ENCODE results near the gene FARS2.

FARS2 gene

DNA sequence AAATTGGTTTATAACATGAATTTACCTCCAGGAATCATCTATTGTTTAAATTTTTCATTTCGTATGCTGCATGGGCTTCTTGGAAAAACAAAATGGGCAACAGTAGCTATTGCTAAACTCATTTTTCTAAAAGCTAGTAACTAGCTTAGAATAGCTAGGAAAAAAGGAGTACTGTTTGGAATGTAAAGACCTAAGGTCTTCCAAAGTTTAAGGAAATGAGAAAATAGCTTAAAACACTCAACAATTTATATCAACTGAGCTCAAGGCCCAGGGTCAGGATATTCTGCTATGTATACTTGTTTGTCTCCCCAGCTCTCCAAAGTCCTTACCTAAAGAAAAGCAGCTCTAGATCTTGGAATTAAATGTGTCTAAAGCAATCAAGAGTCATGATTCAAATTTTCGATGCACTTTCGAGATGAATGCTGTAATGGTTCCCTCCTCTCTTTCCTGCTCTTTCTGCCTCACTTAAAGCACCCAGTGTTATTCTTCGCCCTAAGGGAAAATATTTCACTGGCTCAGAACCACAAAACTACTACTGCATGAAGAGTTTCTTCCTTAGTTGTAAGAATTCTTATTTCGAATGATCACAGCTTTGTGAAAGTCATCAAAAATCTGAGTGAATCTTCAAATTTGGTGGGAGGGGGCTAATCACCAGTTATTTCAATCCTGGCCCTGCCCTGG lies 42.2 kb upstream of the FARS2 start:
- no peak overlapping the region for H3K4me3 ChIP-seq (ENCODE audit: low read depth, low read length)
- TF ChIP-seq, protein P1, sequence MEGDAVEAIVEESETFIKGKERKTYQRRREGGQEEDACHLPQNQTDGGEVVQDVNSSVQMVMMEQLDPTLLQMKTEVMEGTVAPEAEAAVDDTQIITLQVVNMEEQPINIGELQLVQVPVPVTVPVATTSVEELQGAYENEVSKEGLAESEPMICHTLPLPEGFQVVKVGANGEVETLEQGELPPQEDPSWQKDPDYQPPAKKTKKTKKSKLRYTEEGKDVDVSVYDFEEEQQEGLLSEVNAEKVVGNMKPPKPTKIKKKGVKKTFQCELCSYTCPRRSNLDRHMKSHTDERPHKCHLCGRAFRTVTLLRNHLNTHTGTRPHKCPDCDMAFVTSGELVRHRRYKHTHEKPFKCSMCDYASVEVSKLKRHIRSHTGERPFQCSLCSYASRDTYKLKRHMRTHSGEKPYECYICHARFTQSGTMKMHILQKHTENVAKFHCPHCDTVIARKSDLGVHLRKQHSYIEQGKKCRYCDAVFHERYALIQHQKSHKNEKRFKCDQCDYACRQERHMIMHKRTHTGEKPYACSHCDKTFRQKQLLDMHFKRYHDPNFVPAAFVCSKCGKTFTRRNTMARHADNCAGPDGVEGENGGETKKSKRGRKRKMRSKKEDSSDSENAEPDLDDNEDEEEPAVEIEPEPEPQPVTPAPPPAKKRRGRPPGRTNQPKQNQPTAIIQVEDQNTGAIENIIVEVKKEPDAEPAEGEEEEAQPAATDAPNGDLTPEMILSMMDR (IDR thresholded peaks at IDR 0.05; ENCODE audit: borderline replicate concordance, insufficient read depth, low read depth, low read length), result no peak

DNA sequence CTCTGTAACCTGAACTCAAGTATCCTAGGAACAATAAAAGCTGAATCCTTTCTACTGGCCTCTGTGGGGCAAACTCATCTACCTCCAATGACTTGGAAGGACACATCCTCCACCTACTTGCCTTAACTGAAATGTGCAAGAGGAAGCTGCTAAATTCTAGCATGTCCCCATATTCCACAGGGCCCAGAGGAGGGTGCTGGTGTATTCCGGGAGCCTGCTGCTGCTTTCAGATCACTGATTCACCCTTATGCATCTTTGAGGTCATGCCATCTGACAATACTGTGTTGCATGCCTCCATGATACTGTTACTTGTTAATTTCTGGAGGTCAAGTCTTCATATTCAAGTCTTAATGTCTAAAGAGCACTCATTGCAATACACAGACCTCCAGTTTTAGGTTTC lies 40.9 kb upstream of the FARS2 start:
- no peak overlapping the region for H3K4me3 ChIP-seq (ENCODE audit: low read depth, low read length)
- TF ChIP-seq, protein P1 (IDR thresholded peaks at IDR 0.05; ENCODE audit: borderline replicate concordance, insufficient read depth, low read depth, low read length), result no peak

DNA sequence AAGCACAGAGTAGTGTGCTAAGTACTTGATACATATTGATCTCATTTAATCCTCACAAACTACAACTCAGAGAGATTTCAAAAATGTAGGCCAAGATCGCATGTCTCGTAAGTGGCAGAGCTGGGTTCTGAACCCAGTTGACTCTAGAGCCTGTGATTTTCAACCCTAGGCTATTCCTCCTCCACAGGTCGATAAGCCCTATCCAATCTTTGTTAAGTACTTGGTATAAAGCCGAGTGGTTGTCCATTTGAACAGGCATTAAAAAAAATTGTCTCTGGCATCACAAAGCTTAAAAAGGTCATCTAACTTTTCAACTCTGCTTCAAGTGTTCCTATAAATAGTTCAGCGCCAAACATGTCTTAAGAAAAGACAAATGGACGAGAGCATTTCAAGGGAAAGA lies 38.0 kb upstream of the FARS2 start:
- H3K4me3 ChIP-seq (ENCODE audit: low read depth, low read length), result no peak overlapping the region
- TF ChIP-seq, protein P1 (IDR thresholded peaks at IDR 0.05; ENCODE audit: borderline replicate concordance, insufficient read depth, low read depth, low read length), result no peak

DNA sequence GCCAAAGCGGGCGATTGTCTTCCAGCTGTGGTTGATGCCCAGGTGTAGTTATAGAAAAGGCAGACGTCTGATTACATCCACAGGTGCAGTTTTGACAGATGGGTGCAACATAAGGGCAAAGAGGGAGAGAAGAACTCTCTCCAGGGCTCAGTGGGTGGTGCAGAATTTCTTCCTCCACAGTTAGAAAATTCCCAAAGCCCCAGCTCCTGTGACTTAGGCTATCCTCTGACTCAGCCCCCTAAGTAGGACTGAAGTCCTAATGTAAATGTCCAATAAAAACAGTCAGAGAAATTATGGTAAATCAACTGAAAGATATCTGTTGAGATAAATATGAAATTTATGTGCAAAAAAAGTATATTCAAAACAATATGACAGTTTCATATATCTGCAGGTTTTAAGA lies 32.0 kb upstream of the FARS2 start:
- TF ChIP-seq, protein P1 (IDR thresholded peaks at IDR 0.05; ENCODE audit: borderline replicate concordance, insufficient read depth, low read depth, low read length), result no peak
- H3K4me3 ChIP-seq (ENCODE audit: low read depth, low read length), result no peak overlapping the region

DNA sequence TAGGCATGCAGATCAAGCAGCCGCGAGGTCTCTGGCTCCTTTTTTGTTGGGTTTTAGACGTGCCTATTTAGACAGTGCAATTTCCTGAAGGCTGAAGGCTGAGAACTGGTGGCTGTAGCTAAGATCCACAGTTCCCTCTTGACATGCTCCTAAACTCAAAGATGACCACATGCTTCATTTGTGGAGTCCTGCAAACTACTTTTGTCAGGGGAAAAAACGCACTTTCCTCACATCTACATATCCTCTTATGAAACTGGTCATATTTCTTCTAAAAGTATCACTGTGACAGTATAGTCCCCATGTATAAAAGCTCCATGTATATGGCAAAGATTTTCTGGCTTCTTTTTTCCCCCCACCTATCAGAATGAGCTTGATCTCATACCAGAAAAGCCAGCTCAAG lies 31.2 kb upstream of the FARS2 start:
- H3K4me3 ChIP-seq (ENCODE audit: low read depth, low read length), result no peak overlapping the region
- TF ChIP-seq, protein P1 (IDR thresholded peaks at IDR 0.05; ENCODE audit: borderline replicate concordance, insufficient read depth, low read depth, low read length), result no peak

DNA sequence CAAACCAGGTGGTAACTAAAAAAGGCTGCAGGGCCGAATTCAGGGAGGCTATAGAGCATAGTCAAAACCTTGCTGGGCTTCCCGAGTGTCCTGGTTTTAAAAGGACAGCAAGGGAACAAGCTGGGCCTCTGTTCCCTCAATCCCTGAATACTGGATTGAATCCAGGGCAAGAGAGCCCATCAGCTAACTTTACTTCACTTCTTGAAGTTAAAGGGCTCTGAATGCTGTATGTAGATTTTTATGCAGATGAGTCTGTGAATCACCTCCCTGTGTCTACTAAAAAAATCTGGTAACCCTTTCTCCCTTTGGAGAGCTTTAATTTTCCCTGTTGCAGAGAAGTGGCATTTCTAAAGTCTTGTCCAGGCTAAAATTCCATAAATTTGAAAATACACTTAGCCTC lies 30.0 kb upstream of the FARS2 start:
- no peak overlapping the region for H3K4me3 ChIP-seq (ENCODE audit: low read depth, low read length)
- TF ChIP-seq, protein P1 (IDR thresholded peaks at IDR 0.05; ENCODE audit: borderline replicate concordance, insufficient read depth, low read depth, low read length), result no peak

DNA sequence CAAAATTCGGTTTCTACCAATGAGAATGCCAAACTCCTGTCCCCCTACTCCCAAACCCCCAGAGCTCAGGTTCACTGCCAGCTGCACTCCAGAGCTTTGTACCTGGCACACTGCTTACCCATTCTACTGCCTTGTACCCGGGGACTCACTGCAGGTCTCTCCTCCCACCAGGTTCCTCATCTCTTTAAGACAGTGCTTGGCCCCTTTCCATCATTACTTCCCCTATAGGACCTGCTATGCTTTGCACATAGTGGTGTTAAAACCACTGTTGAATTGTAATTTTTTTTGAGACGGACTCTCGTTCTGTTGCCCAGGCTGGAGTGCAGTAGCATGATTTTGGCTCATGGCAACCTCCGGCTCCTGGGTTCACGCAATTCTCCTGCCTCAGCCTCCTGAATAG lies 26.4 kb upstream of the FARS2 start:
- no peak overlapping the region for H3K4me3 ChIP-seq (ENCODE audit: low read depth, low read length)
- TF ChIP-seq, protein P1 (IDR thresholded peaks at IDR 0.05; ENCODE audit: borderline replicate concordance, insufficient read depth, low read depth, low read length), result no peak
